ENCODE measurements around the gene XPO5.

XPO5 gene

DNA sequence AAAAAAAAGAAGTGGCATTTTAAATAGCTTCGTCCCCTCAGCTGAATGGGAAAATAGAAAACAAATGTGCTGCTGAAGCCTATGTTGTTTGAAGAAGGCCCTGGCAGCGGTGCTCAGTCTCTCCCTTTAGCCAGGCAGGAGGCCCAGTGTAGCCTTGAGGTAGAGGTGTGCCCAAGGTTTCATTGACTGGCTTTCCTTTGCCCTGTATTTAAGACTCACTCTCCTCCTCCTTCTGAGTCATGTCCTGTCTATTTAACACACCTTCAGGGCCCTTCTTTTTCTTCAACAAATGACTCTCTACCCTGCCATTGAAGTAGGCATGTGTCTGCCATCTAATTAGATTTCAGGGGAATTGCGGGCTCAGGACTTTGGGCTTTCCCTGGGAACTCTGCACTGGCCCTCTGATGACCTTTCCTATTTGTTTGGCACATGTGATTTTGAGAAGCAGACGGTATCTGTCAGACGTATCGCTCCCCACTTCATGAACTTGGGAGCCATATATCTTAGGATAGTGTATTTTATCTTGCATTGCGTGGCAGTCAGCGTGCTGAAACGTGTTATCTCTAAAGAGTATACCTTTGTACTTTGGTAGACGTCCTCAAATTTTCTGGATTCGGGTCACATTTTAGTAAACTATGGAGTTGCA, 94.1 kb downstream of the XPO5 start:
- no peak for DNase-seq (ENCODE audit: extremely low read depth, low read depth)
- TF ChIP-seq, protein P1, sequence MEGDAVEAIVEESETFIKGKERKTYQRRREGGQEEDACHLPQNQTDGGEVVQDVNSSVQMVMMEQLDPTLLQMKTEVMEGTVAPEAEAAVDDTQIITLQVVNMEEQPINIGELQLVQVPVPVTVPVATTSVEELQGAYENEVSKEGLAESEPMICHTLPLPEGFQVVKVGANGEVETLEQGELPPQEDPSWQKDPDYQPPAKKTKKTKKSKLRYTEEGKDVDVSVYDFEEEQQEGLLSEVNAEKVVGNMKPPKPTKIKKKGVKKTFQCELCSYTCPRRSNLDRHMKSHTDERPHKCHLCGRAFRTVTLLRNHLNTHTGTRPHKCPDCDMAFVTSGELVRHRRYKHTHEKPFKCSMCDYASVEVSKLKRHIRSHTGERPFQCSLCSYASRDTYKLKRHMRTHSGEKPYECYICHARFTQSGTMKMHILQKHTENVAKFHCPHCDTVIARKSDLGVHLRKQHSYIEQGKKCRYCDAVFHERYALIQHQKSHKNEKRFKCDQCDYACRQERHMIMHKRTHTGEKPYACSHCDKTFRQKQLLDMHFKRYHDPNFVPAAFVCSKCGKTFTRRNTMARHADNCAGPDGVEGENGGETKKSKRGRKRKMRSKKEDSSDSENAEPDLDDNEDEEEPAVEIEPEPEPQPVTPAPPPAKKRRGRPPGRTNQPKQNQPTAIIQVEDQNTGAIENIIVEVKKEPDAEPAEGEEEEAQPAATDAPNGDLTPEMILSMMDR (IDR thresholded peaks at IDR 0.05; ENCODE audit: low read depth, low read length, missing control alignments), result no peak
- H3K4me3 ChIP-seq (replicated peaks; ENCODE audit: low read depth, low read length), result no peak overlapping the region

DNA sequence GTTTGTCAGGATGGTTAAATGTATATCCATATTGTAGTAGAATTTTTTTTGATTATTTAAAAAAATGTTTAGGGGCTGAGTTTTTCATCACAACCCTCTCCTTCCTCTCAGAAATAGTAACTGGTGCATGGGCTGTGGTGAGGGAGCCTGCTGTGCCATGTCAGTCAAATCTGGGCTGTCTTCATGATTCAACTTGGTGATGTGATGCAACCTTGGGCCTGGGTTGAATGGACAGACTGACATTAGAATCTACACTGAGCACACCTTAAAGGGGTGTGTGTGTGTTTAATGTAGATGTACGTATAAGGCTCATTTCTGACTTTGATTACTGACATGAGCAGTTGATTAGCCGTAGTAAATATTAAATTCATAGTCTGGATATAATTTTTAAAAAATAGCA, 94.8 kb downstream of the XPO5 start:
- no peak for DNase-seq (ENCODE audit: extremely low read depth, low read depth)
- TF ChIP-seq, protein P1 (IDR thresholded peaks at IDR 0.05; ENCODE audit: low read depth, low read length, missing control alignments), result no peak

DNA sequence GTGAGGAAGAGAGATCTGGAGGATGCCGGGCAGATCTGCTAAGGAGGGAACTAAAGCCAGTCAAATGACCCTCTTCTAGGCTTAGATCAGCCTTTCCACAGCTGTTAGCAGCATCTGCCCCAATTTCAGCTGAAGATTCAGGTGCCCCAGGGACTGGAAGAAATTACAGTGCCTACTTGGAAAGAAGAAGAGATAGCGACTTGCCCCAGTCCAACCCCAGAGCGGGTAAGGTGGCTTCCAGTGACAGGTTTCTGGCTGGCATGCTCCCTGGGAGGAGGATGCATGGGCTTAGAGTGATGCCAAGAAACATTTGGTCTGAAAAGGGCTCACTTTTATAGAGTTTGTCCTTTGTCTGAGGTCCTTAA, 97.8 kb downstream of the XPO5 start:
- H3K4me3 ChIP-seq (replicated peaks; ENCODE audit: low read depth, low read length), result peak overlapping the region; percentile 68
- TF ChIP-seq, protein P1 (IDR thresholded peaks at IDR 0.05; ENCODE audit: low read depth, low read length, missing control alignments), result no peak
- DNase-seq (ENCODE audit: extremely low read depth, low read depth), result no peak

More for the DNA sequence above, 94.8 kb downstream of the XPO5 start:
- no peak overlapping the region for H3K4me3 ChIP-seq (replicated peaks; ENCODE audit: low read depth, low read length)

DNA sequence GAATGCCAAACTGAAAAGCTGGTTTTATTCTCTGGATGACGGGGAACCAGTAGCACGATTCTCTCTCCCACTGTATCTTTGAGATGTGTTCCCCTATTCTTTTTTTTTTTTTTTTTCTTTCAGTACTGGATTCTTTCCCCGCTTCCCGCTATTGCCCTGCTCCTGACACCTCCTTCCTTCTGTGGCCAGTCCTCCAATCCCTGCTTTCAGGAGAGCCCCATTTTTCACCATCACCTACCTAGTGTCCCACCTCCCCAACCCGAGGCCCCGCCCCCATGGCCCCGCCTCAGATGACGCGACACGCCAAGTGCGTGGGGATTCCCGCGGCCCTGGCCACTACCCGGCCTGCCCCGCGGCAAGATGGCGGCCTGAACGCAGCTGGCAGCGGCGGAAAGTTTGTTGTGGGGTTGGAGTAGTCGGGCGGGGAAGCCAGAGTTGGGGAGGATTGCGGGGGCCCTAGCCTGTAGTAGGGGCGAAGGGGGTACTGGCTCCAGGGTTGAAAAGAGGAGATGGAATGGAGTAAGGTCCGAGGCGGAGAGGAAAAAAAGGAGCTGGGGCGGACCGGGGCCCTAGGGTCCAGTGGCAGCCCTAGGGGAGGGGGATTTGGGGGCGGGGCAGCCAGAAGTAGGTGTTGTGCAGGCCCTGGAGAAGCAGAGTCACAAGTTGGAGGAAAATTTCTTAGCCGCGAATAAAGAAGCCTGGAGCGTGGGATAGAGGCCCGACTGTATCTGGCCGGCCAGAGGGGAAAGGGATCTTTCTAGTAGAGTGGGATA, 98.4 kb downstream of the XPO5 start, which contains the start of gene TJAP1:
Gene TJAP1, plus strand, starts transcription at position 336 of the 773 bp plus-strand sequence. CDS start 21,432 bp downstream, outside the sequence.
- H3K4me3 ChIP-seq (replicated peaks; ENCODE audit: low read depth, low read length), result peak within 1 kb of the TSS; percentile 68
- TF ChIP-seq, protein P1 (IDR thresholded peaks at IDR 0.05; ENCODE audit: low read depth, low read length, missing control alignments), result no peak
- DNase-seq (ENCODE audit: extremely low read depth, low read depth), result no peak

DNA sequence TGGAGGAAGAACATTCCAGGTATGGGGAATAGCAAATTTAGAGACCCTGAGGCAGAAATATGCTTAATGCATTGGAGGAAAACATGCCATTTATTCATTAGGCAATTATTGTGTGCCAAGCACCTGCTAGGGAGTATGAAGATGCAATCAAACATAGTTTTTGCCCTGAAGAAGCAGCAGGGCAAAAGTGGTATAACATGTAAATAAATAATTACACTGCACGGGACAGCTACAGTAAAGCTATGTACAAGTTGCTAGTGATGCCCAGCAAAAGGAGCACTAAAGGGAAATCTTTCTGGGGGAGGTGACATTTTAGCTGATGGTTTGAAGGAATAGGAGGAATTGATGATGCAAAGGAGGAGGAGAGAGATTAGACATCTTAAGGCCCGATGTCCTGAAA, 99.1 kb downstream of the XPO5 start:
- DNase-seq (ENCODE audit: extremely low read depth, low read depth), result no peak
- TF ChIP-seq, protein P1 (IDR thresholded peaks at IDR 0.05; ENCODE audit: low read depth, low read length, missing control alignments), result no peak
- peak overlapping the region; percentile 68 for H3K4me3 ChIP-seq (replicated peaks; ENCODE audit: low read depth, low read length)

DNA sequence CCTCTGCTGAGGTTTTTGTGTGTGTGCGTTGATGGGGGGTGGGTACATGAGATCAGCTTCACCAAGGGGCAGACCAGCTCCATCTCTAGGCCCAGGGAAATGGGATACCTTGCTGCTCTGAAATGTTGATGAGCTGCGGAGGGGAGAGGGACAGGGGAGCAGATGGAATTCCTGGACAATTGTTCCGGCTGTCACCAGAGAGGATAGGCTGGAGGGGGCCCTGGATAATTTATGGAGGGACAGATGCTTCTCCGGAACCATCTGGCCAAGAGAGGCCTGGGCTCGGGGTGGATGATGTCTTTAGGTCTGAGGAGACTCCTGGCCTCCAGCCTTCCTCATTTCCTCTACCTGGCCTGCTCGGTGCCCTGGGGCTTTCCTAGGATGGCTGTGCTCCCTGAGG, 100.3 kb downstream of the XPO5 start:
- DNase-seq (ENCODE audit: extremely low read depth, low read depth), result no peak
- TF ChIP-seq, protein P1 (IDR thresholded peaks at IDR 0.05; ENCODE audit: low read depth, low read length, missing control alignments), result no peak
- no peak overlapping the region for H3K4me3 ChIP-seq (replicated peaks; ENCODE audit: low read depth, low read length)
